NCI-H146 (cell line): Measurements from ENCODE around the gene P2RY11.

ENCODE experiments used
- DNase-seq: peaks from one replicate; lab custom pipeline; 2025; lab: John Stamatoyannopoulos, UW

P2RY11 gene

GRCh38 chr19:10111405-10111811, at the start of gene P2RY11:
Gene P2RY11 (plus strand): TSS chr19:10111693. CDS start chr19:10111722, 29 bp downstream.
- DNase-seq = no peak

GRCh38 chr19:10061717-10062310, 49.7 kb upstream of the P2RY11 start:
- no peak for DNase-seq

GRCh38 chr19:10068205-10068604, 43.3 kb upstream of the P2RY11 start:
- no peak for DNase-seq

- no peak for DNase-seq
Measured at GRCh38 chr19:10069046-10069445, 42.4 kb upstream of the P2RY11 start.

- no peak for DNase-seq
Measured at GRCh38 chr19:10070730-10071446, 40.6 kb upstream of the P2RY11 start.

- DNase-seq = no peak
Measured at GRCh38 chr19:10074153-10074552, 37.3 kb upstream of the P2RY11 start.

- DNase-seq = no peak
Measured at GRCh38 chr19:10076535-10076934, 35.0 kb upstream of the P2RY11 start.

- DNase-seq = no peak
Measured at GRCh38 chr19:10078329-10078728, 33.2 kb upstream of the P2RY11 start.

- DNase-seq = no peak
Measured at GRCh38 chr19:10079031-10079453, 32.5 kb upstream of the P2RY11 start.

GRCh38 chr19:10083911-10084310, 27.6 kb upstream of the P2RY11 start:
- DNase-seq = no peak

GRCh38 chr19:10084803-10085202, 26.7 kb upstream of the P2RY11 start:
- no peak for DNase-seq

- DNase-seq = no peak
Measured at GRCh38 chr19:10085641-10086590, 25.6 kb upstream of the P2RY11 start, which contains the start of gene SHFL. Gene SHFL (plus strand): TSS chr19:10086317. CDS start chr19:10086428, 111 bp downstream.

- DNase-seq = no peak
Measured at GRCh38 chr19:10086591-10087192, 24.8 kb upstream of the P2RY11 start.

GRCh38 chr19:10087296-10088061, 24.0 kb upstream of the P2RY11 start:
- no peak for DNase-seq

GRCh38 chr19:10088949-10089554, 22.4 kb upstream of the P2RY11 start:
- no peak for DNase-seq

GRCh38 chr19:10089801-10090375, 21.6 kb upstream of the P2RY11 start:
- DNase-seq = no peak

GRCh38 chr19:10091370-10091687, 20.2 kb upstream of the P2RY11 start:
- no peak for DNase-seq

- DNase-seq = no peak
Measured at GRCh38 chr19:10091895-10092641, 19.4 kb upstream of the P2RY11 start.

- no peak for DNase-seq
Measured at GRCh38 chr19:10092648-10093294, 18.7 kb upstream of the P2RY11 start.
